GM19238 (cell line): Measurements from ENCODE around the gene IPP.
"Not testable (repeated sequence)": the region's sequence is repeated elsewhere in the genome, so short reads cannot be mapped to it uniquely, and the experiment has no call there.

Experiments used
- DNase-seq: peaks from one replicate; pipeline ENCODE4 v3.0.0; 2011; ENCODE audit warnings: low spot score; ENCODE audit not compliant: insufficient read length

The IPP gene

GRCh38 chr1:45739641-45740156, 10.8 kb downstream of the IPP start:
- DNase-seq: not testable (repeated sequence)

GRCh38 chr1:45739137-45739536, 11.3 kb downstream of the IPP start:
- DNase-seq: no peak

GRCh38 chr1:45730780-45731319, 19.6 kb downstream of the IPP start:
- no peak for DNase-seq

DNA sequence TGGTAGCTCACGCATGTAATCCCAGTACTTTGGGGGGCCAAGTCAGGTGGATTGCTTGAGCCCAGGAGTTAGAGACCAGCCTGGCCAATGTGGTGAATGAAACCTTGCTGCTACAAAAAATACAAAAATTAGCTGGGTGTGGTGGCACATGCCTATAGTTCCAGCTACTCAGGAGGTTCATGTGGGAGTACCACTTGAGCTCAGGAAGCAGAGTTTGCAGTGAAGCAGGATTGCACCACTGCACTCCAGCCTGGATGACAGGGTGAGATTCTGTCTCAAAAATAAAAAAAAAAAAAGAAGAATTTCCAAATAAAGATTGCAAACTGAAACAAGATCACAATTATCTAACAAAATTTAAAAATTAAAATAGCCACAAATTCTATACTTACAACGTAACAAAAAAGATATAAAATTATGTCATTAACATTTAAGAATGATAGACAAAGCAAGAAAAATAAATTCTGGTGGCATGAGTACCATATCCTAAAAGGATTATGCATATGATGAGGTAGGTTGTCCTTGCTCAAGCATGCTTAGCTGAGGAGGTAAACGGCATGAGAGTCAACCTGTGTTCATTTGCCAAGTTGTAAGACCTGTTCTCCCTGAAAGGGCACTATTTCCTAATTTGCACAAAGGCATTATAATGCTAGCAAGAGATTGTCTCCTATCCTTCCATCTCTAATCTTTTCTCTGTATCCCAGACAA, 20.2 kb downstream of the IPP start:
- DNase-seq: no peak

DNA sequence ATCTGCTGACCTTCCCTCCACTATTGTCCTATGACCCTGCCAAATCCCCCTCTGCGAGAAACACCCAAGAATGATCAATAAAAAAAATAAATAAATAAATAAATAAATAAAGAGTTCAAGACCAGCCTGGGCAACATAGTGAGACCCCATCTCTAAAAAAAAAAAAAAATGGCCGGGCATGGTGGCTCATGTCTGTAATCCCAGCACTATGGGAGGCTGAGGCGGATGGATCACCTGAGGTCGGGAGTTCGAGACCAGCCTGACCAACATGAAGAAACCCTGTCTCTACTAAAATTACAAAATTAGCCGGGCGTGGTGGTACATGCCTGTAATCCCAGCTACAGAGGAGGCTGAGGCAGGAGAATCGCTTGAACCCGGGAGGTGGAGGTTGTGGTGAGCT, 24.4 kb downstream of the IPP start:
- not testable (repeated sequence) for DNase-seq

- no peak for DNase-seq
Observed at GRCh38 chr1:45723248-45723930, 27.1 kb downstream of the IPP start.

DNA sequence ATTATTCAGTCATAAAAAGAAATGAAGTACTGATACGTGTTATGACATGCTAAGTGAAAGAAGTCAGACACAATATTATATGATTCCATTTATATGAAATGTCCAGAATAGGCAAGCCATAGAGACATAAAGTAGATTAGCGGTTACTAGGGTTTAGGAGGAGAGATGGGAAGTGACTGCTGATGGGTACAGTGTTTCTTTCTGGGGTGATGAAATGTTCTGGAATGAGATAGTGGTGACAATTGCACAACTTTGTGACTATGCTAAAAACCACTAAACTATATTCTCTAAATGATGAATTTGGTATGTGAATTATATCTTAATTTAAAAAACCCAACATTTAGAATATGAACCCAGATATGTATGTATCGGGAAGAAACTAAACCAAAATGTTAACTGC, 27.6 kb downstream of the IPP start:
- DNase-seq: no peak

DNA sequence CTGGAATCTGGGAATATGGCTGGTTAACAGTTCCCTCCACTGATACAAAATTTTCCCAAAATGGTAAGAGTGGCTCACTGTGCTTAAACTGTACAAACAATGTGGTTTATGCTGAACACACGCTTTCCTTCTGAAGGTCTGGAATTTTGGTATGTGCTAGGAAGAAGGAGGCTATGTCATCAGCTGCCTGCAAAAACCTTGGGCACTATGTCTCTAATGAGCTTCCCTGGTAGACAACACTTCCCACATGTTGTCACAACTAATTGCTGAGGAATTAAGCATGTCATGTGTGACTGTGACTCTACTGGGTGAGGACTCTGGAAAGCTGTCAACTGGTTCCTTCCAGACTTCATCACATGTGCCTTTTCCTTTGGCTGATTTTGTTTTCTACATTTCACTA, 29.2 kb downstream of the IPP start:
- DNase-seq: no peak

GRCh38 chr1:45718289-45718688, 32.2 kb downstream of the IPP start:
- DNase-seq: no peak

DNA sequence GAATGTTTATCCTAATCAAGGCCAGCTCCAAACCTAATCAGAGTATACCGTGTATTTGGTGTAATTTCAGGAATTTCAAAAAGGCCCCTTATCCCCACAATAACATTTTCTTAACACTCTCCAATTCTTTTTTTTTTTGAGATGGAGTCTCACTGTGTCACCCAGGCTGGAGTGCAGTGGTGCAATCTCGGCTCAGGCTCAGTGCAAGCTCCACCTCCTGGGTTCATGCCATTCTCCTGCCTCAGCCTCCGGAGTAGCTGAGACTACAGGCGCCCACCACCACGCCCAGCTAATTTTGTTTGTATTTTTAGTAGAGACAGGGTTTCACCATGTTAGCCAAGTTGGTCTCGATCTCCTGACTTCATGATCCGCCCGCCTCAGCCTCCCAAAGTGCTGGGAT, 33.1 kb downstream of the IPP start:
- not testable (repeated sequence) for DNase-seq

DNA sequence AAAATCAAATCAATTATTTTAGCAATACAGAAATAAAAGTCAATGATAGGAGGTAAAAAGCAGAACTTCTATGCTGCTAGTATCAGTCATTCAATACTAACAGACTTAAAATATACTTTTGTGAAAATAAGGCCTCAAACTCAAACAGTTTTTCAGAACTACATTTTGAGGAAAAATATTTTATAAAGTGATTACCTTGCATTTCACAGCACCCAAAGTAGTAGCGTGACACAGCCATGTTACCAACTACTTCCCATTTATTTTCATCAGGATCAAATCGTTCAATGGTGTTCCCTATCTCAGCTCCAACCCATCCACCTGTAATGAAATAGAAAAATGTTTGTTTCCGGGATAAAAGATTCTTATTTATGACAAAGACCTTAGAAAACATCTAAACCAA, 33.8 kb downstream of the IPP start:
- DNase-seq: no peak

GRCh38 chr1:45713711-45714110, 36.7 kb downstream of the IPP start:
- DNase-seq: no peak

DNA sequence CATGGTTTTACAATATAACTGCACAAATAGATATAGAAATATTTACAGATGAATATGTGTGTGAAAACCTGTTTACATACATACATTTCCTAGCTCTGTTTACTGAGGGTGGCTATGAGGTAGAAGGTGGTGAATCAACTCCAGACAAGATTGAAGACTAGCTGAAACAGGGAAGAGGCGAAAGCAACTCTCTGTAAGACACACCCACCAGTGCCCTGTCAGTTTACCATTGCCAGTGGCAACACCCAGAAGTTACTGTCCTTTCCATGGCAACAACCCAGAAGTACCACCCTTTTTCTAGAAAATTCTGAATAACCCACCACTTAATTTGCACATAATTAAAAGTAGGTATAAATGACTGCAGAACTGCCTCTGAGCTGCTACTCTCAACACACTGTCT, 45.8 kb downstream of the IPP start:
- DNase-seq: no peak

GRCh38 chr1:45694823-45695222, 55.6 kb downstream of the IPP start:
- no peak for DNase-seq

DNA sequence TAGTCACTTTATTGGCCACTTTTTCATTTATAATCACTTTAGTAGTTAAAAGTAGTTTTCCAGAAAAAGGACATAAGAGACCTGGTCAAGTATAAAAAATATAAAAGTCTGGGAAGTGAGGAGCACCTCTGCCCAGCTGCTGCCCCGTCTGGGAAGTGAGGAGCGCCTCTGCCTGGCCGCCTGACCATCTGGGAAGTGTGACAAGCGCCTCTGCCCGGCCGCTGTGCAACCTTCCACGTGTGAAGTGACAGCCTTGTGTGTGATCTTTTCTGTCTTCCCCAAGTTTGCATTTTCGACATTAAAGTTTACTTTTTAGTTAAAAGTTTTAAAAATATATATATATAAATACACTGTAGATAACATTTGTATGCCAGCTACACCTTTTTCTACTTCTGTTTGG, 56.6 kb downstream of the IPP start:
- not testable (repeated sequence) for DNase-seq

GRCh38 chr1:45687754-45688740, 62.4 kb downstream of the IPP start, which contains the start of gene TMEM69:
TMEM69 (plus strand) TSS chr1:45688181; CDS start chr1:45691069, 2,888 bp downstream.
- DNase-seq: peak; percentile 55

- peak; percentile 81 for DNase-seq
Observed at GRCh38 chr1:45687014-45687753, 63.3 kb downstream of the IPP start.

DNA sequence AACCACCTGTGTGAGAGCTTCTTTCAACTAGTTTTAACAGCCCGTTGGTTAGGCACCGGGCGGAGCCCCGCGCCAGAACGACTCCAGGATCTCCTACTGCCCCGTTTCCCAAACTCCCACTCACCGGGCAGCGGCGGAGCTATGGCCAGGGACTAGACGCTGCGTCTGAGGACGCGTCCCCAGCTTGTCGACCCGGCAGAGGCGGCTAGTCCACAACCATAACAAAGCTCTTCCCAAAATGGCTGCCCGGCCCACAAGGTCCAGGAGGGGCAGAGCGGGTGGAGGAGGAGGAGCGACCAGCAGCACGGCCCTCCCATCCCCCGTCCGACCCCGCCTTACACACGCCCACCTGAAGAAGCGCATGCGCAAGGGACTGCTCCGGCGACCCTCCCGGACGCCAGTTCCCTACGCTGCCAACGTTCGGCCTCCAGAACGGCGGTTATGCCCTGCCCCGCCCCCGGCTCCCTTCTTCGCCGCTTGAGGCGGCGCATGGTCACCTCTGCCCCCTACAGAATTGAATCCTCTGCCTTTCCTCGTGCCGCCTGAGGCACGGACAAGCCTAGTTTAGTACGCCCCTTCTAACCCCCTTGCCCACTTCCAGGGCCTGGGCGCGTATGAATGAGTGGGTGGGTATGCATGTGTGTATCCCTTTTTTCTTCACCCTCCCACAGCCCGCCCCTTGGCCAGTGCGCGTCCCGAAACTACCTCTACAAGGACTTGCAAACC, 64.0 kb downstream of the IPP start, which contains the start of gene GPBP1L1:
Gene GPBP1L1 (minus strand): TSS at position 246 of the 726 bp plus-strand sequence. CDS start 27,446 bp downstream, outside the sequence.
- peak; percentile 93 for DNase-seq

GRCh38 chr1:45686015-45686287, 64.5 kb downstream of the IPP start:
- DNase-seq: peak; percentile 6
